Measurements from ENCODE around the gene DPYD.
A peak's percentile ranks its signal among the peaks of the same experiment; 100 is the strongest.

Gene DPYD

GRCh38 chr1:97834899-97835298, 85.9 kb downstream of the DPYD start:
- no peak for DNase-seq

GRCh38 chr1:97833881-97834280, 87.0 kb downstream of the DPYD start:
- DNase-seq = no peak

GRCh38 chr1:97832481-97832880, 88.4 kb downstream of the DPYD start:
- peak; percentile 61 for DNase-seq

GRCh38 chr1:97827887-97828286, 92.9 kb downstream of the DPYD start:
- DNase-seq = peak; percentile 18

GRCh38 chr1:97826820-97827219, 94.0 kb downstream of the DPYD start:
- DNase-seq = no peak

GRCh38 chr1:97824624-97825023, 96.2 kb downstream of the DPYD start:
- no peak for DNase-seq

GRCh38 chr1:97824200-97824599, 96.6 kb downstream of the DPYD start:
- DNase-seq = no peak

GRCh38 chr1:97820470-97821188, 100.2 kb downstream of the DPYD start:
- DNase-seq = peak; percentile 57

- no peak for DNase-seq
These were observed 103.9 kb downstream of the DPYD start for GRCh38 chr1:97816927-97817326.

- no peak for DNase-seq
These were observed 106.0 kb downstream of the DPYD start for GRCh38 chr1:97814804-97815203.

- DNase-seq = peak; percentile 41
These were observed 106.7 kb downstream of the DPYD start for GRCh38 chr1:97814121-97814520.

GRCh38 chr1:97812076-97812475, 108.8 kb downstream of the DPYD start:
- DNase-seq = no peak

GRCh38 chr1:97806996-97807520, 113.8 kb downstream of the DPYD start:
- peak; percentile 32 for DNase-seq

- no peak for DNase-seq
These were observed 114.5 kb downstream of the DPYD start for GRCh38 chr1:97806326-97806725.

- DNase-seq = no peak
These were observed 115.7 kb downstream of the DPYD start for GRCh38 chr1:97805093-97805492.

GRCh38 chr1:97803026-97803425, 117.8 kb downstream of the DPYD start:
- no peak for DNase-seq

GRCh38 chr1:97802011-97802410, 118.8 kb downstream of the DPYD start:
- DNase-seq = no peak

GRCh38 chr1:97797403-97798183, 123.2 kb downstream of the DPYD start:
- no peak for DNase-seq

- peak; percentile 12 for DNase-seq
These were observed 124.1 kb downstream of the DPYD start for GRCh38 chr1:97796711-97797110.

- DNase-seq = no peak
These were observed 128.2 kb downstream of the DPYD start for GRCh38 chr1:97792655-97793054.

GRCh38 chr1:97791251-97791650, 129.6 kb downstream of the DPYD start:
- no peak for DNase-seq

GRCh38 chr1:97787231-97787630, 133.6 kb downstream of the DPYD start:
- no peak for DNase-seq

- DNase-seq = no peak
These were observed 136.2 kb downstream of the DPYD start for GRCh38 chr1:97784661-97785060.

- no peak for DNase-seq
These were observed 137.1 kb downstream of the DPYD start for GRCh38 chr1:97783751-97784150.
